ENCODE results near the gene GNA12.

DNA sequence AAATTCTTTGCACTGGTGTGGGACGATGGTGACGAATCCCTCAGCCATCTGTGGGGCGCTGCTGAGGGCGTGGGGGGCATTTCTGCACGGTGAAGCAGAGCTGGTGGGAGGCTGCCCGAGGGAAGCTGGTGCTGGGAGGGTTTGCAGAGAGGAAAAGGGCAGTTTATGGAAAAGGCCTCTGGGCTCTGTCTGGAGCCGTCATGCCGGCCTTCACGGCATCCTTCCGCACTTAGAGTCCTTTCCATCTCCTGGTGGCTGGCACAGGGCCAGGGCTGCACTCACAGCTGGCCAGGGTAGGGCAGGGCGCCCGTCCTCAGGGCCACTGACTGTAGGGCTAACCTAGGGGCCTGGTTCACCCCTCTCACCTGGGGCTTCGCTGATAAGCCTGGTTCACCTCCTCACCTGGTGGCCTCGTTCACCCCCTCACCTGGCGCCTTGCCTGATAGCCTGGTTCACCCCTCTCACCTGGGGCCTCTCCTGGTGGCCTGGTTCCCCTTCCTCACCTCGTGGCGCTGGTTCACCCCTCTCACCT is 156.7 kb downstream of the GNA12 start:
- TF ChIP-seq, protein P1, sequence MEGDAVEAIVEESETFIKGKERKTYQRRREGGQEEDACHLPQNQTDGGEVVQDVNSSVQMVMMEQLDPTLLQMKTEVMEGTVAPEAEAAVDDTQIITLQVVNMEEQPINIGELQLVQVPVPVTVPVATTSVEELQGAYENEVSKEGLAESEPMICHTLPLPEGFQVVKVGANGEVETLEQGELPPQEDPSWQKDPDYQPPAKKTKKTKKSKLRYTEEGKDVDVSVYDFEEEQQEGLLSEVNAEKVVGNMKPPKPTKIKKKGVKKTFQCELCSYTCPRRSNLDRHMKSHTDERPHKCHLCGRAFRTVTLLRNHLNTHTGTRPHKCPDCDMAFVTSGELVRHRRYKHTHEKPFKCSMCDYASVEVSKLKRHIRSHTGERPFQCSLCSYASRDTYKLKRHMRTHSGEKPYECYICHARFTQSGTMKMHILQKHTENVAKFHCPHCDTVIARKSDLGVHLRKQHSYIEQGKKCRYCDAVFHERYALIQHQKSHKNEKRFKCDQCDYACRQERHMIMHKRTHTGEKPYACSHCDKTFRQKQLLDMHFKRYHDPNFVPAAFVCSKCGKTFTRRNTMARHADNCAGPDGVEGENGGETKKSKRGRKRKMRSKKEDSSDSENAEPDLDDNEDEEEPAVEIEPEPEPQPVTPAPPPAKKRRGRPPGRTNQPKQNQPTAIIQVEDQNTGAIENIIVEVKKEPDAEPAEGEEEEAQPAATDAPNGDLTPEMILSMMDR (IDR thresholded peaks at IDR 0.05): no peak
- TF ChIP-seq SMC3 (IDR thresholded peaks at IDR 0.05; ENCODE audit: low read depth, low read length) (no peak), RFX5 (IDR thresholded peaks at IDR 0.05; ENCODE audit: low read length) (no peak), NRF1 (IDR thresholded peaks at IDR 0.05; ENCODE audit: low read depth, low read length) (no peak), EP300 (IDR thresholded peaks at IDR 0.05; ENCODE audit: borderline replicate concordance in 1 of 2, low read depth in 1 of 2, low read length in 1 of 2) (peak; percentile 36 to 46; a peak in 1 of 4 replicates), MXI1 (IDR thresholded peaks at IDR 0.05; ENCODE audit: low read depth, low read length) (peak; percentile 56; the same call in 1 of the 2 replicates), JUND (IDR thresholded peaks at IDR 0.05) (no peak; the same call in 1 of the 2 replicates), TEAD4 (IDR thresholded peaks at IDR 0.05; ENCODE audit: borderline replicate concordance, insufficient read depth) (0 out of 2 replicates have a peak, but pooled peaks have one; percentile 44), POLR2AphosphoS5 (IDR thresholded peaks at IDR 0.05; ENCODE audit: low read depth, low read length) (no peak), RXRA (IDR thresholded peaks at IDR 0.05; ENCODE audit: borderline replicate concordance, low read depth) (no peak), EZH2phosphoT487 (IDR thresholded peaks at IDR 0.05; ENCODE audit: borderline replicate concordance, low read depth) (no peak)
